Measurements from ENCODE around the gene HK2. TPM values are rescaled to one million over a fixed set of nuclear protein-coding genes. Genes with fewer than 3 reads are reported as not detected.
"Not testable (repeated sequence)": the region's sequence is repeated elsewhere in the genome, so short reads cannot be mapped to it uniquely, and the experiment has no call there.

The HK2 gene
- 12.1 TPM for polyA plus RNA-seq (ENCODE audit: insufficient read length)
- long read RNA-seq, donor 1, full-length matches to known transcripts: 1 of 1 reads
- long read RNA-seq, donor 1, partial matches to known transcripts: 0 of 1 reads
- long read RNA-seq, donor 1, other reads (novel, unspliced or antisense): 0 of 1 reads
- long read RNA-seq, donor 2: 0 reads
- long read RNA-seq, donor 3, full-length matches to known transcripts: 1 of 1 reads
- long read RNA-seq, donor 3, partial matches to known transcripts: 0 of 1 reads
- long read RNA-seq, donor 3, other reads (novel, unspliced or antisense): 0 of 1 reads
- long read RNA-seq, donor 4: 0 reads
- long read RNA-seq, donor 5, full-length matches to known transcripts: 2 of 2 reads
- long read RNA-seq, donor 5, partial matches to known transcripts: 0 of 2 reads
- long read RNA-seq, donor 5, other reads (novel, unspliced or antisense): 0 of 2 reads
- long read RNA-seq, donor 6, full-length matches to known transcripts: 1 of 11 reads
- long read RNA-seq, donor 6, partial matches to known transcripts: 10 of 11 reads
- long read RNA-seq, donor 6, other reads (novel, unspliced or antisense): 0 of 11 reads
- long read RNA-seq, donor 7, full-length matches to known transcripts: 2 of 2 reads
- long read RNA-seq, donor 7, partial matches to known transcripts: 0 of 2 reads
- long read RNA-seq, donor 7, other reads (novel, unspliced or antisense): 0 of 2 reads
- long read RNA-seq, donor 8: 0 reads

- peak; percentile 82 for DNase-seq
These were observed at the start of gene HK2 for GRCh38 chr2:74833418-74834233. Gene HK2, plus strand, starts transcription at chr2:74834127. Its CDS starts 454 bp downstream, at chr2:74834581.

GRCh38 chr2:74789271-74789670 is 44.7 kb upstream of the HK2 start:
- no peak for DNase-seq

GRCh38 chr2:74792282-74792681 is 41.6 kb upstream of the HK2 start:
- DNase-seq: no peak

GRCh38 chr2:74794878-74795277 is 39.0 kb upstream of the HK2 start:
- not testable (repeated sequence) for DNase-seq

GRCh38 chr2:74806355-74806839 is 27.5 kb upstream of the HK2 start:
- DNase-seq: no peak

- no peak for DNase-seq
These were observed 27.0 kb upstream of the HK2 start for GRCh38 chr2:74806920-74807319.

GRCh38 chr2:74812787-74813590 is 20.9 kb upstream of the HK2 start:
- DNase-seq: no peak

GRCh38 chr2:74814102-74814501 is 19.8 kb upstream of the HK2 start:
- no peak for DNase-seq

GRCh38 chr2:74815941-74816340 is 18.0 kb upstream of the HK2 start:
- no peak for DNase-seq

GRCh38 chr2:74816540-74817303 is 17.2 kb upstream of the HK2 start:
- DNase-seq: no peak

GRCh38 chr2:74817304-74817675 is 16.6 kb upstream of the HK2 start:
- no peak for DNase-seq

GRCh38 chr2:74819702-74820101 is 14.2 kb upstream of the HK2 start:
- no peak for DNase-seq

GRCh38 chr2:74821177-74822126 is 12.5 kb upstream of the HK2 start:
- DNase-seq: no peak

- no peak for DNase-seq
These were observed 11.0 kb upstream of the HK2 start for GRCh38 chr2:74822771-74823566.

- DNase-seq: no peak
These were observed 9.2 kb upstream of the HK2 start for GRCh38 chr2:74824679-74825078.

GRCh38 chr2:74828543-74828942 is 5.4 kb upstream of the HK2 start:
- DNase-seq: no peak

- no peak for DNase-seq
These were observed 2.0 kb upstream of the HK2 start for GRCh38 chr2:74831693-74832530.
